ENCODE data around the gene CLCF1.

The CLCF1 gene

DNA sequence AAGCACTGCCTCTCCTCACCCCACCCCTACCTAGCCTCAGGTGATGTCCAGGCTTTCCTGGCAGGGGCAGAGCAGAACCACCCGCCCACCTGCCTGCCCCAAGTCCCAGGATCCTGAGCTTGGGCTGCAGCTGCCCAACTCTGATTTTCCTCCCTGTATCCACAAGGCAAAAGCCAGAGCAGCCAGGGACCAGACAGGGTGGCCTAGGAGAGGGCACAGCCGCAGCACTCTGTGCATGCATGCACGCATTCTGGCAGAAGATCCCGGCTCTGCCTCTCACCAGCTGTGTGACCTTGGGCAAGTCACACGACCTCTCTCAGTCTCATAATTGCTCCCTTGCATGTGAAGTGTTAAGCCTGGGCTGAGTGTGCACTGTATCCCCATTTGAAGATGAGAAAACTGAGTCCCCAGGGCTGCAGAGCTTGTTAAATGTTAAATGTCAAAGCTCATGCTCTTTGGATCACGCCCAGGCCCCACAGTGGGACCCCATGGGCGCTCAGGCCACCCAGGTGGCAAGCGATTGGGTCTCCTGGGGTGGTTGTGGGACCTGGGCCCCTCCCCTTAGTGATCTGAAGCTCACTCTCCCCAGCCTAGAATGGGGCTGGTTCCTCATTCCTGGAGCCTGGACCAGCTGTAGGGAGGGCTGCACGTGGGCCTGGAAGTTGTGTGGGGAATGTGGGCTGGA, 39.2 kb upstream of the CLCF1 start:
- DNase-seq (ENCODE audit: low read depth) = no peak
- no peak overlapping the region for H3K4me3 ChIP-seq (ENCODE audit: control insufficient read depth, low read depth, low read length)
- TF ChIP-seq, protein P1, sequence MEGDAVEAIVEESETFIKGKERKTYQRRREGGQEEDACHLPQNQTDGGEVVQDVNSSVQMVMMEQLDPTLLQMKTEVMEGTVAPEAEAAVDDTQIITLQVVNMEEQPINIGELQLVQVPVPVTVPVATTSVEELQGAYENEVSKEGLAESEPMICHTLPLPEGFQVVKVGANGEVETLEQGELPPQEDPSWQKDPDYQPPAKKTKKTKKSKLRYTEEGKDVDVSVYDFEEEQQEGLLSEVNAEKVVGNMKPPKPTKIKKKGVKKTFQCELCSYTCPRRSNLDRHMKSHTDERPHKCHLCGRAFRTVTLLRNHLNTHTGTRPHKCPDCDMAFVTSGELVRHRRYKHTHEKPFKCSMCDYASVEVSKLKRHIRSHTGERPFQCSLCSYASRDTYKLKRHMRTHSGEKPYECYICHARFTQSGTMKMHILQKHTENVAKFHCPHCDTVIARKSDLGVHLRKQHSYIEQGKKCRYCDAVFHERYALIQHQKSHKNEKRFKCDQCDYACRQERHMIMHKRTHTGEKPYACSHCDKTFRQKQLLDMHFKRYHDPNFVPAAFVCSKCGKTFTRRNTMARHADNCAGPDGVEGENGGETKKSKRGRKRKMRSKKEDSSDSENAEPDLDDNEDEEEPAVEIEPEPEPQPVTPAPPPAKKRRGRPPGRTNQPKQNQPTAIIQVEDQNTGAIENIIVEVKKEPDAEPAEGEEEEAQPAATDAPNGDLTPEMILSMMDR (conservative IDR thresholded peaks at IDR 0.05; ENCODE audit: control insufficient read depth, insufficient read depth, low read depth, low read length) = no peak

DNA sequence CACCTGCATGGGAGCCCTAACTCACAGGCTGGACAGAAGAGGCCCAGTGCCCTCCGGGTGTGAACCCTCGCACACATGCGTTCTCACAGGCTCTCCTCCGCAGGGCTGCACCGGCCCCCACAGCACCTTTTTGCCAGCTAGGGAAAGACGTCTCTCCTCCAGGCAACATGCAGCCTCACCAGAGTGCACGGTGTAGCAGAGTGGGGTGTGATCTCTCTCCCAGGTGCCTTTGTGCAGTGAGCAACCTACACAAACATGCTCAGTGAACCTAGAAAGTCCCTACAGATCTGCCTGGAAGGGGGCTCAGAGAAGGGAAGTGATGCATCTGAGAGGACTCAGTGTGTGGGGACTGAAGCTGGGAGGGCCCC, 38.4 kb upstream of the CLCF1 start:
- no peak for DNase-seq (ENCODE audit: low read depth)
- no peak overlapping the region for H3K4me3 ChIP-seq (ENCODE audit: control insufficient read depth, low read depth, low read length)
- TF ChIP-seq, protein P1 (conservative IDR thresholded peaks at IDR 0.05; ENCODE audit: control insufficient read depth, insufficient read depth, low read depth, low read length) = no peak

DNA sequence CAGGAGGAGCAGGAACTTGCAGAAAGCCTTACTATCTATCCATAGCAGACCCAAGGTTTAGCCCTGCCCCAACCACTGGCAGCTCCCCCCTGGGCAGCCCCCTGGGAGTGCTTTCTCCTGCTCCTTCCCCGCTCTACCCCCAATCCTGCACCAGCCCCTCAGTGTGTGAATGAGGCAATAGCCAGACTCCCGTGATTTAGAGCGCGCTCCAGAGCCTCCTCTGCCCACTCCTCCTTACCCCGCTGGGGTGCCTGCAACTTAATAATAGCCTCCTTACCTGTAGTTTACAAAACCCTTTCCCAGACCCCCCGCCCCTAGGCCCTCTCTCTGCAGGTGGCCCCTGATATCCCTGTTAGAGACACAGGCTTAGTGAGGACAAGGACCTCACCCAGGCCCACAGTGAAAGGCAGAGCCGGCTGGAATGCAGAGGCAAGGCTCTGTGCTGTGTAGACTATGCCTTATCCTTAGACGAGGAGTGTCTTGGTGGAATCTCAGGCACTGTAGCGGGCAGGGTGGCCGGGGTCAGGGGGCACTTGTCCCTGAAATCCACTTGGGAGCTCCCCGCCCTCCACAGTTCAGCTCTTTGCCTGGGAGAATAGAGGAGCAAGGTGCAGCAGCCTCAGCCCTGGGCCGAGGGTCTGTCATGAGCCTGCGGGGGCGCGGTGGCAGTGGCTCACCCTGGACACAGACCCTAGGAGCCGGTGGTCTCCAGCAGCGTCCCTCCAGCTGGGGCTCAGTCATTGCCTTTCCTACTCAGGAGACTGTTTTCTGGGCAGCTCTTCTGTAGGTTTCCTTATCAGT, 37.8 kb upstream of the CLCF1 start:
- TF ChIP-seq, protein P1 (conservative IDR thresholded peaks at IDR 0.05; ENCODE audit: control insufficient read depth, insufficient read depth, low read depth, low read length) = no peak
- DNase-seq (ENCODE audit: low read depth) = no peak
- no peak overlapping the region for H3K4me3 ChIP-seq (ENCODE audit: control insufficient read depth, low read depth, low read length)

DNA sequence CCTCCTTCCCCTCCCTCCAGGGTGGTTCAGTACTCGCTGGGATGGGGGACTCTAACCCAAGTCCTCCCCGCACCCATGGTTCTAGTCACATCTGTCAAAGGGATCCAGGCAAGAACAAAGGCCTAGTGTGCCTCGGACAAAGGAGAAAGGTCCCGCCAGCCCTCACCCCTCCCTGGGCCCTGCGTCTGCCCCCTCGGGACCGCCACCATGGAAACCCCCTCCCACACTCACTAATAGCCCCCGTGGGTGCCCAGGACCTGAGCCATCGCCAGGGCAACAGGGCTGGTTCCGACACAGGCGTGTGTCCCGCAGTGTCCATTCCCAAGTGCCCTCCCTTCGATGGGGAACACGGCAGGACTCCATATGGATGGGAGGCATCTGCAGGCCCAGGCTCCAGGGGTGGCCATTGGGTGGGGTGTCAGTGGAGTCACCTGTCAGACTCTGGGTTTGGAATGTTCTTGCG, 37.0 kb upstream of the CLCF1 start:
- TF ChIP-seq, protein P1 (conservative IDR thresholded peaks at IDR 0.05; ENCODE audit: control insufficient read depth, insufficient read depth, low read depth, low read length) = no peak
- DNase-seq (ENCODE audit: low read depth) = no peak
- no peak overlapping the region for H3K4me3 ChIP-seq (ENCODE audit: control insufficient read depth, low read depth, low read length)

DNA sequence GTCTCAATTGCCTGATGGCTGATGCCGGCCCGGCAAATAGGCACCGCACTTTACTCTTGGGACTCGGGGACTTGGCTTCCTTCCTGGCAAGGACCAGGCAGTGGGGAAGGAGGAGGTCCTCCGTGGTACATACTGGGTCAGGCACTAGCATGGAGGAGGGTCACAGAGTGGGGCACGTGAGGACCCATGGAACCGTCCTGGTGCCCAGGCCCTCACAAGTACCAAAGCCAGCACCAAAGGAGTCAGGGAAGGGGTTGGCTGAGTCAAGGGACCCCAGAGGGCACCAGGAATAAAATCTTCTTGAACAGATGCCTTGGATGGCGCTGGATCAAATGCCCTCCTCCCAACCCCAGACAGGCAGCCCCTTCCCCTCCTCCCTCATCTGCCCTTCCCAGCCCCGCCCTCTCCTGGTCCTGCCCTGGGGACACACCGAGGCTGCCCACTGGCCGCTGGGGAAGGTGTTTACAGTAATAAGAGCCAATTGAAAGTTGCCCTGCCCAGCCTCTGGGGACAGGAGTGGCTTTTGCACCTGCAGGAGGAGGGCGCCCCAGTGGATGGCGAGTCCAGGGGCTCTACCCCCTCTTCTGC, 36.5 kb upstream of the CLCF1 start:
- TF ChIP-seq, protein P1 (conservative IDR thresholded peaks at IDR 0.05; ENCODE audit: control insufficient read depth, insufficient read depth, low read depth, low read length) = no peak
- DNase-seq (ENCODE audit: low read depth) = no peak
- H3K4me3 ChIP-seq (ENCODE audit: control insufficient read depth, low read depth, low read length) = no peak overlapping the region

DNA sequence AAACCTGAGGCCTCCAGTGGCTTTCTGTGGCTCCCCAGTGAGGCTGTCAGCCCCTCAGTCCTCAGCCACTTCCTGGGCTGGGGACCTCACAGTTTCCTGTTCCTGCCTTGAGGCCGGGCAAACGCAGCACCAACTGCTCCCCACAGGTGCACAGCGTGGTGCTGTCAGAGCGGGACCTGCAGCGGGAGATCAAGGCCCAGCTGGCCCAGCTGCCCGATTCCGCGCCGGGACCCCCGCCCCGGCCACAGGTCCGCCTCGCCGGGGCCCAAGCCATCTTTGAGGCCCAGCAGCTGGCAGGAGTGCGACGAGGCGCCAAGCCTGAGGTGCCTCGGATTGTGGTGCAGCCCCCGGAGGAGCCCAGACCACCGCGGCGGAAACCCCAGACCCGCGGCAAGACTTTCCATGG, 35.9 kb upstream of the CLCF1 start:
- DNase-seq (ENCODE audit: low read depth) = no peak
- no peak overlapping the region for H3K4me3 ChIP-seq (ENCODE audit: control insufficient read depth, low read depth, low read length)
- TF ChIP-seq, protein P1 (conservative IDR thresholded peaks at IDR 0.05; ENCODE audit: control insufficient read depth, insufficient read depth, low read depth, low read length) = no peak

Data from fibroblast of mammary gland (primary cell).